ENCODE results near the gene GATA3. TPM values are rescaled to one million over a fixed set of nuclear protein-coding genes. Genes with fewer than 3 reads are reported as not detected.

Gene GATA3
- polyA plus RNA-seq, 1 donor from 2014 or later: not detected

DNA sequence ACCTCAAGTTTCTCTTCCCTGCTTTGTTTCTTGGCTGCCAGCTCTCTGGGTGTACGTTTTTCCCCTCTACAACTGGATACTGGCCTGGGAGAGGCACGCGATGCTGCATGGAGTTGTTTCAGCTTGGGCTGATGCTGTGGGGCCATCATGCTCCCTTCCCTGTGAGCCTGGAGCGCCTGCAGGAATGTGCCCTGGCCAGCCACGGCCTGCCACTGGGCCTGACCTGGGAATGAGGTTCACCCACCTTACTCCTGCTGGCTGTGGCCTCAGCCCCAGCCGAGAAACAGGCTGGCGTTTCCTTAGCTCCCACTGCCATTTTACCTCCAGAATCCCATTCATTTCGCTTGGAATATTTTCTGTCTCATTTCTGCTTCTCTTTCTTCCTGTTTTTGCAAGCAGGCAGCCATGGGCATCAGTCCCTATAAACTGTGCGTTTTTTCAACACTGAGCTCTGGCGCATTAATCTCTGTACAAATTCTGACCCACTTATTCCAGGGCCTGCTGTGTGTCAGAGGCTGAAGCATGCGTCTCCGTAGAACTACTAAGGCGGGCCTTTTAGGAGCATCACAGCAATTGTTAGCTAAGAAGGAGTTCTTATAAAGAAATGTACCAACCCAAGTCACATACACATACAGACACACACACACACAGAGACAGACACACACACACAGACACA is 57.9 kb downstream of the GATA3 start (continued):
- TF ChIP-seq, protein P1, sequence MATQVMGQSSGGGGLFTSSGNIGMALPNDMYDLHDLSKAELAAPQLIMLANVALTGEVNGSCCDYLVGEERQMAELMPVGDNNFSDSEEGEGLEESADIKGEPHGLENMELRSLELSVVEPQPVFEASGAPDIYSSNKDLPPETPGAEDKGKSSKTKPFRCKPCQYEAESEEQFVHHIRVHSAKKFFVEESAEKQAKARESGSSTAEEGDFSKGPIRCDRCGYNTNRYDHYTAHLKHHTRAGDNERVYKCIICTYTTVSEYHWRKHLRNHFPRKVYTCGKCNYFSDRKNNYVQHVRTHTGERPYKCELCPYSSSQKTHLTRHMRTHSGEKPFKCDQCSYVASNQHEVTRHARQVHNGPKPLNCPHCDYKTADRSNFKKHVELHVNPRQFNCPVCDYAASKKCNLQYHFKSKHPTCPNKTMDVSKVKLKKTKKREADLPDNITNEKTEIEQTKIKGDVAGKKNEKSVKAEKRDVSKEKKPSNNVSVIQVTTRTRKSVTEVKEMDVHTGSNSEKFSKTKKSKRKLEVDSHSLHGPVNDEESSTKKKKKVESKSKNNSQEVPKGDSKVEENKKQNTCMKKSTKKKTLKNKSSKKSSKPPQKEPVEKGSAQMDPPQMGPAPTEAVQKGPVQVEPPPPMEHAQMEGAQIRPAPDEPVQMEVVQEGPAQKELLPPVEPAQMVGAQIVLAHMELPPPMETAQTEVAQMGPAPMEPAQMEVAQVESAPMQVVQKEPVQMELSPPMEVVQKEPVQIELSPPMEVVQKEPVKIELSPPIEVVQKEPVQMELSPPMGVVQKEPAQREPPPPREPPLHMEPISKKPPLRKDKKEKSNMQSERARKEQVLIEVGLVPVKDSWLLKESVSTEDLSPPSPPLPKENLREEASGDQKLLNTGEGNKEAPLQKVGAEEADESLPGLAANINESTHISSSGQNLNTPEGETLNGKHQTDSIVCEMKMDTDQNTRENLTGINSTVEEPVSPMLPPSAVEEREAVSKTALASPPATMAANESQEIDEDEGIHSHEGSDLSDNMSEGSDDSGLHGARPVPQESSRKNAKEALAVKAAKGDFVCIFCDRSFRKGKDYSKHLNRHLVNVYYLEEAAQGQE (IDR thresholded peaks at IDR 0.05; ENCODE audit: borderline replicate concordance): no peak
- TF ChIP-seq MXI1 (conservative IDR thresholded peaks at IDR 0.05; ENCODE audit: poor library complexity, severe bottlenecking) (no peak), EP300 (conservative IDR thresholded peaks at IDR 0.05; ENCODE audit: poor library complexity, severe bottlenecking) (no peak)

DNA sequence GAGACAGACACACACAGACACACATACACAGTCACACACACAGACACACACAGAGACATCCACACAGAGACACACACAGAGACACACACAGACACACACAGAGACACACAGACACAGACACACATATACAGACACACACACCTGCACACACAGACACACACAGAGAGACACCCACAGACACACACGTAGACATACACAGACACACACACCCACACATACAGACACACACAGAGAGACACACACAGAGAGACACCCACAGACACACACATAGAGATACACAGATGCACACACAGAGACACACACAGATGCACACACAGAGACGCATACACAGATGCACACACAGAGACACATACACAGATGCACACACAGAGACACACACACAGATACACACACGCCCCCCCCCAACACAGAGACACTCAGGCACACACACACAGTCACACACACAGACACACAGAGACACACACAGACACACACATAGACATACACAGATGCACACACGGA is 58.5 kb downstream of the GATA3 start:
- Histone ChIP-seq H3F3A (ENCODE audit: insufficient read depth, low read length, poor library complexity, severe bottlenecking) (no peaks in the 10 kb centered on the region), H3K4me3 (ENCODE audit: low read length) (no peak overlapping the region), H3K27me3 (ENCODE audit: insufficient read depth, low read depth, low read length) (no peaks in the 10 kb centered on the region), H3K9me3 (ENCODE audit: low read length) (no peaks in the 10 kb centered on the region), H3K36me3 (ENCODE audit: insufficient read depth, low read length) (no peaks in the 10 kb centered on the region), H3K4me2 (ENCODE audit: low read length) (no peak overlapping the region), H3K9me2 (ENCODE audit: insufficient read depth, low read length) (no peaks in the 10 kb centered on the region), H3K9ac (ENCODE audit: low read length) (no peak overlapping the region), H4K20me1 (ENCODE audit: insufficient read depth) (no peaks in the 10 kb centered on the region), H2AFZ (ENCODE audit: low read depth, low read length) (no peak overlapping the region), H3K79me2 (replicated peaks; ENCODE audit: insufficient read depth, low read length) (no peaks in the 10 kb centered on the region), H3K27ac (ENCODE audit: low read length) (no peak overlapping the region)
- TF ChIP-seq, protein P2, sequence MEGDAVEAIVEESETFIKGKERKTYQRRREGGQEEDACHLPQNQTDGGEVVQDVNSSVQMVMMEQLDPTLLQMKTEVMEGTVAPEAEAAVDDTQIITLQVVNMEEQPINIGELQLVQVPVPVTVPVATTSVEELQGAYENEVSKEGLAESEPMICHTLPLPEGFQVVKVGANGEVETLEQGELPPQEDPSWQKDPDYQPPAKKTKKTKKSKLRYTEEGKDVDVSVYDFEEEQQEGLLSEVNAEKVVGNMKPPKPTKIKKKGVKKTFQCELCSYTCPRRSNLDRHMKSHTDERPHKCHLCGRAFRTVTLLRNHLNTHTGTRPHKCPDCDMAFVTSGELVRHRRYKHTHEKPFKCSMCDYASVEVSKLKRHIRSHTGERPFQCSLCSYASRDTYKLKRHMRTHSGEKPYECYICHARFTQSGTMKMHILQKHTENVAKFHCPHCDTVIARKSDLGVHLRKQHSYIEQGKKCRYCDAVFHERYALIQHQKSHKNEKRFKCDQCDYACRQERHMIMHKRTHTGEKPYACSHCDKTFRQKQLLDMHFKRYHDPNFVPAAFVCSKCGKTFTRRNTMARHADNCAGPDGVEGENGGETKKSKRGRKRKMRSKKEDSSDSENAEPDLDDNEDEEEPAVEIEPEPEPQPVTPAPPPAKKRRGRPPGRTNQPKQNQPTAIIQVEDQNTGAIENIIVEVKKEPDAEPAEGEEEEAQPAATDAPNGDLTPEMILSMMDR (IDR thresholded peaks at IDR 0.05; ENCODE audit: poor library complexity, severe bottlenecking): no peak
- TF ChIP-seq RAD21 (conservative IDR thresholded peaks at IDR 0.05) (no peak), EZH2 (IDR thresholded peaks at IDR 0.05; ENCODE audit: borderline replicate concordance, insufficient read depth, low read length, poor library complexity, severe bottlenecking) (no peak), POLR2AphosphoS5 (IDR thresholded peaks at IDR 0.05) (no peak)
- TF ChIP-seq, protein P1 (IDR thresholded peaks at IDR 0.05; ENCODE audit: borderline replicate concordance): no peak

Data from neural cell (in vitro differentiated cells).